A549 (cell line): ENCODE measurements around the gene MEF2A. TPM values are rescaled to one million over a fixed set of nuclear protein-coding genes. Genes with fewer than 3 reads are reported as not detected.
A peak's percentile ranks its signal among the peaks of the same experiment; 100 is the strongest.

Experiments used
- ATAC-seq, 2 experiments: fragments of 200-7000 bp in 1 of 2; fragments of >200 bp in 1 of 2; cut with Nextera tagmentation in 1 of 2; cut with Tn5 transposase in 1 of 2; 3 replicates each; pipeline versions ENCODE4 v1.8.0 to v1.9.1; 2018 to 2020; ENCODE audit warnings: mild to moderate bottlenecking in 1 of 2, moderate library complexity in 1 of 2
- CTCF ChIA-PET: fragments of 300-600 bp; sonication (Branson Sonifier 250); formaldehyde crosslinking; extraction: SDS; loops from one replicate; lab custom pipeline; 2021; ENCODE audit warnings: antibody characterized with exemption, inconsistent platforms; lab: Yijun Ruan, JAX
- POLR2A ChIA-PET: fragments of 350-600 bp; formaldehyde crosslinking; extraction: SDS; loops from one replicate; lab custom pipeline; 2021; ENCODE audit warnings: antibody characterized with exemption, inconsistent platforms; lab: Yijun Ruan, JAX
- DNase-seq, 2 experiments: peaks; one replicate each; pipeline versions ENCODE4 v3.0.0 to v3.0.0-alpha.2; 2011 to 2016; ENCODE audit warnings: low read depth in 1 of 2, low spot score in 1 of 2
- FAIRE-seq: peaks from 2 replicates; lab custom pipeline; 2011; peaks lifted over from hg19 to GRCh38; lab: Jason Lieb, UNC
- H3K27ac ChIP-seq, 2 experiments: fragments of >200 bp; sonication (Bioruptor Twin); formaldehyde crosslinking; 3 replicates each; pipeline ENCODE4 v1.5.1; 2016 to 2017
- H3K4me1 ChIP-seq: fragments of >200 bp; sonication (Bioruptor Twin); formaldehyde crosslinking; 3 replicates; pipeline ENCODE4 v1.6.1; 2016
- H3K4me2 ChIP-seq: fragments of >200 bp; sonication (Bioruptor Twin); formaldehyde crosslinking; 3 replicates; pipeline ENCODE4 v1.6.1; 2016
- H3K4me3 ChIP-seq: fragments of >200 bp; sonication (Bioruptor Twin); formaldehyde crosslinking; 3 replicates; pipeline ENCODE4 v1.5.1; 2016
- H3K9me3 ChIP-seq: fragments of >200 bp; sonication (Bioruptor Twin); formaldehyde crosslinking; 3 replicates; pipeline ENCODE4 v1.6.1; 2016
- BCL3 ChIP-seq: fragments of >200 bp; sonication (Bioruptor Twin); formaldehyde crosslinking; IDR thresholded peaks from 3 replicates; pipeline ENCODE4 v1.6.1; 2016
- CBX2 ChIP-seq: fragments of 200-600 bp; sonication (generic); IDR thresholded peaks from 2 replicates; pipeline ENCODE4 v1.6.1; 2016; ENCODE audit warnings: low read depth, mild to moderate bottlenecking, borderline replicate concordance
- CBX8 ChIP-seq: fragments of 200-600 bp; sonication (generic); IDR thresholded peaks from 2 replicates; pipeline ENCODE4 v1.6.1; 2016
- CHD2 ChIP-seq: fragments of 150-350 bp; IDR thresholded peaks from 2 replicates; pipeline ENCODE4 v1.6.1; 2014; ENCODE audit warnings: low read length; ENCODE audit not compliant: partially characterized antibody
- CHD4 ChIP-seq: fragments of 200-600 bp; sonication (generic); IDR thresholded peaks from 2 replicates; pipeline ENCODE4 v1.6.1; 2016; ENCODE audit warnings: antibody characterized with exemption, mild to moderate bottlenecking, borderline replicate concordance
- CTCF ChIP-seq: fragments of >200 bp; sonication (Bioruptor Twin); formaldehyde crosslinking; IDR thresholded peaks from 3 replicates; pipeline ENCODE4 v1.5.1; 2016
- EP300 ChIP-seq, 2 experiments: fragments of >200 bp; sonication (Bioruptor Twin); formaldehyde crosslinking; IDR thresholded peaks; 2 replicates in 1 of 2; 3 replicates in 1 of 2; pipeline ENCODE4 v1.6.1; 2016 to 2017
- FOXS1 ChIP-seq: fragments of 250-450 bp; sonication (Bioruptor Pico); IDR thresholded peaks from 2 replicates; pipeline ENCODE4 v1.5.0; 2020; ENCODE audit warnings: mild to moderate bottlenecking, moderate library complexity
- HDAC2 ChIP-seq: fragments of 200-600 bp; sonication (generic); IDR thresholded peaks from 2 replicates; pipeline ENCODE4 v1.6.1; 2016
- KDM5A ChIP-seq: fragments of 200-600 bp; sonication (generic); IDR thresholded peaks from 2 replicates; pipeline ENCODE4 v1.6.1; 2016; ENCODE audit warnings: antibody characterized with exemption, mild to moderate bottlenecking
- MAZ ChIP-seq: fragments of 150-350 bp; IDR thresholded peaks from 2 replicates; pipeline ENCODE4 v1.6.1; 2014; ENCODE audit warnings: antibody characterized with exemption, low read depth, low read length, borderline replicate concordance
- MYC ChIP-seq: IDR thresholded peaks from 2 replicates; pipeline ENCODE4 v1.6.1; 2012; ENCODE audit warnings: mild to moderate bottlenecking, inconsistent platforms, low read length, improper control_type of control experiment, borderline replicate concordance
- RAD21 ChIP-seq, 2 experiments: fragments of >200 bp in 1 of 2; sonication (Bioruptor Twin) in 1 of 2; formaldehyde crosslinking in 1 of 2; IDR thresholded peaks in 1 of 2; conservative IDR thresholded peaks in 1 of 2; 2 replicates in 1 of 2; 3 replicates in 1 of 2; pipeline ENCODE4 v1.6.1; 2012 to 2018; ENCODE audit warnings: inconsistent platforms in 1 of 2
- RCOR1 ChIP-seq: fragments of 150-350 bp; IDR thresholded peaks from 2 replicates; pipeline ENCODE4 v1.6.1; 2014; ENCODE audit warnings: antibody characterized with exemption, low read length, low read depth
- RNF2 ChIP-seq: fragments of 200-600 bp; sonication (generic); IDR thresholded peaks from 2 replicates; pipeline ENCODE4 v1.6.1; 2016; ENCODE audit warnings: low read depth, mild to moderate bottlenecking, antibody characterized with exemption, moderate library complexity, borderline replicate concordance
- SMC3 ChIP-seq: fragments of >200 bp; sonication (Bioruptor Twin); formaldehyde crosslinking; IDR thresholded peaks from 3 replicates; pipeline ENCODE4 v1.6.1; 2018; ENCODE audit warnings: inconsistent platforms
- TFCP2L1 ChIP-seq: fragments of 250-450 bp; sonication (Bioruptor Pico); IDR thresholded peaks from 2 replicates; pipeline ENCODE4 v1.5.0; 2021; ENCODE audit warnings: mild to moderate bottlenecking
- WGBS: methylation state at CpG from one replicate; pipeline ENCODE4 v1.1.6; 2017; ENCODE audit errors: missing lambda C conversion rate; 5-methylcytosine and 5-hydroxymethylcytosine counted together
- polyA plus RNA-seq, 4 experiments: library from polyadenylated mRNA; depleted of rRNA in 3 of 4; stranded (reverse); fragments of >200 nt; fragmentation: RNase III in 1 of 4; extraction: RNeasy Plus Mini Kit Qiagen cat#74134 plus additional on column Dnase treatment in 1 of 4; gene quantifications; 2 replicates in 3 of 4; 3 replicates in 1 of 4; pipeline ENCODE4 v1.2.3, GENCODE V29; 2011 to 2017
- TF ChIP-seq, protein P1 (sequence below): fragments of 150-350 bp; IDR thresholded peaks from 2 replicates; pipeline ENCODE4 v1.6.1; 2014; ENCODE audit warnings: low read depth, mild to moderate bottlenecking, low read length
- TF ChIP-seq, protein P2 (sequence below): fragments of >200 bp; sonication (Bioruptor Twin); formaldehyde crosslinking; IDR thresholded peaks from 2 replicates; pipeline ENCODE4 v1.6.1; 2016
- TF ChIP-seq, protein P3 (sequence below): fragments of 250-450 bp; sonication (Bioruptor Pico); IDR thresholded peaks from 2 replicates; pipeline ENCODE4 v1.5.0; 2020; ENCODE audit warnings: low read depth, mild to moderate bottlenecking, moderate library complexity
- TF ChIP-seq, protein P4 (sequence below): fragments of 450-650 bp; IDR thresholded peaks from 2 replicates; pipeline ENCODE4 v1.6.1; 2014; ENCODE audit warnings: antibody characterized with exemption

The MEF2A gene
- polyA plus RNA-seq, 2 of the 4 experiments (the other 2 are of a cell fraction), result 15.0 to 43.4 TPM

DNA sequence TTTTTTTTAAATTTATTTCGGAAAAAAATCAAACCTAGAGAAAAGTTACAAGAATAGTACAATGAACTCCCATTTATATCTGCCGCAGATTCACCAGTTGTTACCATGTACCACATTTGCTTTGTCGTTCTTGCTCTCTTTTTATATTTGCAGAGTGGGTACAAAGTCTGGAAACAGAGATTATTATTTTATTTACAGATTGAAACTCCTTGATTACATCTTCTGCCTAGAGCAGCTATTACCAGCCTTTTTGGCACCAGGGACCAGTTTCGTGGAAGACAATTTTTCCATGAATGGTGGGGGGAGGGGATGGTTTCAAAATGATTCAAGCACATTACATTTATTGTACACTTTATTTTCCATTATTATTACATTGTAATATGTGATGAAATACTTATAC, 8.3 kb downstream of the MEF2A start:
- peak overlapping the region; percentile 18; the same call in 2 of the 3 replicates for H3K4me2 ChIP-seq
- ATAC-seq, result no peak
- DNase-seq, result no peak
- no peak overlapping the region for H3K4me3 ChIP-seq
- POLR2A ChIA-PET, result no interaction called here
- H3K9me3 ChIP-seq, result no peaks in the 10 kb centered on the region
- peaks cover 12% of the 10 kb centered on the region; the same call in 2 of the 3 replicates for H3K4me1 ChIP-seq
- TF ChIP-seq FOXS1 (CRISPR knock-in tag) (no peak), CBX2 (no peak)
- WGBS, result 43% methylated on average over 4 of the region's 4 CpGs
- peak; percentile 36 for FAIRE-seq
- H3K27ac ChIP-seq, result no peak overlapping the region
- CTCF ChIA-PET, result interaction anchor here (1.5 kb wide), 2 partner anchors 12 to 130 kb away, joined by 3 to 5 read pairs; no protein-coding TSS in a partner anchor

DNA sequence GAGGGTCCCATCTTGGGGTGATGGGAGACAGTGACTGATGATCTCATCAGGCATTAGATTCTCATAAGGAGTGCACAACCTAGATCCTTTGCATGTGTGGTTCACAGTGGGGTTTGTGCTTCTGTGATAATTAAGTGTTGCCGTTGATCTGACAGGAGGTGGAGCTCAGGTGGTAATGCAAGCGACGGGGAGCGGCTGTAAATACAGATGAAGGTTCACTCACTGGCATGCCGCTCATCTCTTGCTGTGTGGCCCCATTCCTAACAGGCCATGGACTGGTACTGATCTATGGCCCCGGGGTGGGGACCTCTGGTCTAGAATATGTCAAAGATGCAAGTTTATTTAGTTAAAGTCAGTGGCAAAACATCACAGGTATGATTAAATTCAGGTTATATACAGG, 8.7 kb downstream of the MEF2A start:
- POLR2A ChIA-PET, result no interaction called here
- 88% methylated on average over 6 of the region's 6 CpGs for WGBS
- H3K27ac ChIP-seq, result no peak overlapping the region
- CTCF ChIA-PET, result interaction anchor here (1.5 kb wide), 2 partner anchors 13 to 130 kb away, joined by 3 to 5 read pairs; no protein-coding TSS in a partner anchor
- H3K4me1 ChIP-seq, result peaks cover 12% of the 10 kb centered on the region; the same call in 2 of the 3 replicates
- no peaks in the 10 kb centered on the region for H3K9me3 ChIP-seq
- FAIRE-seq (no peak), DNase-seq (no peak), ATAC-seq (no peak)
- H3K4me3 ChIP-seq, result no peak overlapping the region
- peak overlapping the region; percentile 18 for H3K4me2 ChIP-seq
- TF ChIP-seq SMC3, result no peak
- TF ChIP-seq, protein P1, sequence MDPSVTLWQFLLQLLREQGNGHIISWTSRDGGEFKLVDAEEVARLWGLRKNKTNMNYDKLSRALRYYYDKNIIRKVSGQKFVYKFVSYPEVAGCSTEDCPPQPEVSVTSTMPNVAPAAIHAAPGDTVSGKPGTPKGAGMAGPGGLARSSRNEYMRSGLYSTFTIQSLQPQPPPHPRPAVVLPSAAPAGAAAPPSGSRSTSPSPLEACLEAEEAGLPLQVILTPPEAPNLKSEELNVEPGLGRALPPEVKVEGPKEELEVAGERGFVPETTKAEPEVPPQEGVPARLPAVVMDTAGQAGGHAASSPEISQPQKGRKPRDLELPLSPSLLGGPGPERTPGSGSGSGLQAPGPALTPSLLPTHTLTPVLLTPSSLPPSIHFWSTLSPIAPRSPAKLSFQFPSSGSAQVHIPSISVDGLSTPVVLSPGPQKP, result no peak
- no peak for TF ChIP-seq RNF2
- TF ChIP-seq KDM5A, result no peak
- no peak for TF ChIP-seq CHD4
- TF ChIP-seq, protein P2, sequence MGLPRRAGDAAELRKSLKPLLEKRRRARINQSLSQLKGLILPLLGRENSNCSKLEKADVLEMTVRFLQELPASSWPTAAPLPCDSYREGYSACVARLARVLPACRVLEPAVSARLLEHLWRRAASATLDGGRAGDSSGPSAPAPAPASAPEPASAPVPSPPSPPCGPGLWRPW, result no peak
- no peak for TF ChIP-seq FOXS1 (CRISPR knock-in tag)
- TF ChIP-seq RAD21 (conservative IDR thresholded peaks at IDR 0.05 in 1 of 2, IDR thresholded peaks at IDR 0.05 in 1 of 2), result no peak
- TF ChIP-seq, protein P3, sequence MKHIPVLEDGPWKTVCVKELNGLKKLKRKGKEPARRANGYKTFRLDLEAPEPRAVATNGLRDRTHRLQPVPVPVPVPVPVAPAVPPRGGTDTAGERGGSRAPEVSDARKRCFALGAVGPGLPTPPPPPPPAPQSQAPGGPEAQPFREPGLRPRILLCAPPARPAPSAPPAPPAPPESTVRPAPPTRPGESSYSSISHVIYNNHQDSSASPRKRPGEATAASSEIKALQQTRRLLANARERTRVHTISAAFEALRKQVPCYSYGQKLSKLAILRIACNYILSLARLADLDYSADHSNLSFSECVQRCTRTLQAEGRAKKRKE (CRISPR knock-in tag), result no peak
- TF ChIP-seq MYC, result no peak

GRCh38 chr15:99578809-99579208, 13.0 kb downstream of the MEF2A start:
- ATAC-seq (no peak), FAIRE-seq (peak; percentile 79), DNase-seq (no peak)
- Histone ChIP-seq H3K27ac (no peak overlapping the region), H3K4me3 (no peak overlapping the region), H3K4me2 (no peak overlapping the region), H3K4me1 (peaks cover 7% of the 10 kb centered on the region; the same call in 2 of the 3 replicates), H3K9me3 (no peaks in the 10 kb centered on the region)
- CTCF ChIA-PET, result interaction anchor here (0.5 to 2.1 kb wide), 6 partner anchors 16 to 1059 kb away, joined by 3 to 5 read pairs (median 4); no protein-coding TSS in a partner anchor
- POLR2A ChIA-PET, result no interaction called here
- TF ChIP-seq CBX8 (no peak), MYC (no peak), CTCF (no peak), MAZ (no peak), HDAC2 (no peak), EP300 (IDR thresholded peaks at IDR 0.05) (no peak), RCOR1 (no peak), CHD2 (no peak), TFCP2L1 (CRISPR knock-in tag) (no peak), BCL3 (no peak)
- TF ChIP-seq, protein P4, sequence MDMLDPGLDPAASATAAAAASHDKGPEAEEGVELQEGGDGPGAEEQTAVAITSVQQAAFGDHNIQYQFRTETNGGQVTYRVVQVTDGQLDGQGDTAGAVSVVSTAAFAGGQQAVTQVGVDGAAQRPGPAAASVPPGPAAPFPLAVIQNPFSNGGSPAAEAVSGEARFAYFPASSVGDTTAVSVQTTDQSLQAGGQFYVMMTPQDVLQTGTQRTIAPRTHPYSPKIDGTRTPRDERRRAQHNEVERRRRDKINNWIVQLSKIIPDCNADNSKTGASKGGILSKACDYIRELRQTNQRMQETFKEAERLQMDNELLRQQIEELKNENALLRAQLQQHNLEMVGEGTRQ, result no peak
- TF ChIP-seq, protein P2, result no peak
